HepG2 (cell line): Measurements from ENCODE around the gene CDKN2AIP. TPM values are rescaled to one million over a fixed set of nuclear protein-coding genes. Genes with fewer than 3 reads are reported as not detected.
A peak's percentile ranks its signal among the peaks of the same experiment; 100 is the strongest.

Source experiments
- DPF2 ChIP-seq: sonication (generic); formaldehyde crosslinking; IDR thresholded peaks from 2 replicates; pipeline ENCODE4 v1.4.0; 2020; ENCODE audit warnings: mild to moderate bottlenecking, low read depth, missing genetic modification reagents, borderline replicate concordance
- FOXA1 ChIP-seq, 2 experiments: fragments of 450-650 bp in 1 of 2; sonication (generic) in 1 of 2; formaldehyde crosslinking in 1 of 2; IDR thresholded peaks; 2 replicates each; pipeline versions ENCODE4 v1.4.0 to v1.6.1; 2016 to 2020; ENCODE audit warnings: missing genetic modification reagents in 1 of 2
- MEIS1 ChIP-seq: sonication (generic); formaldehyde crosslinking; IDR thresholded peaks from 2 replicates; pipeline ENCODE4 v1.9.0; 2021; ENCODE audit warnings: mild to moderate bottlenecking, missing genetic modification reagents, moderate library complexity, borderline replicate concordance
- NR3C1 ChIP-seq: sonication (generic); formaldehyde crosslinking; IDR thresholded peaks from 2 replicates; pipeline ENCODE4 v1.4.0; 2020; ENCODE audit warnings: missing genetic modification reagents
- PHF21A ChIP-seq: sonication (generic); formaldehyde crosslinking; IDR thresholded peaks from 2 replicates; pipeline ENCODE4 v1.5.0; 2020; ENCODE audit warnings: mild to moderate bottlenecking, missing genetic modification reagents
- RCOR2 ChIP-seq: IDR thresholded peaks from 2 replicates; pipeline ENCODE4 v1.6.1; 2016; ENCODE audit warnings: missing biosample characterization, missing genetic modification reagents
- RXRB ChIP-seq: IDR thresholded peaks from 2 replicates; pipeline ENCODE4 v1.6.1; 2016; ENCODE audit warnings: borderline replicate concordance, missing genetic modification reagents, missing compliant biosample characterization
- SALL1 ChIP-seq: sonication (generic); formaldehyde crosslinking; IDR thresholded peaks from 2 replicates; pipeline ENCODE4 v1.8.0; 2022; ENCODE audit warnings: mild to moderate bottlenecking, missing genetic modification reagents
- SMAD9 ChIP-seq: sonication (generic); formaldehyde crosslinking; IDR thresholded peaks from 2 replicates; pipeline ENCODE4 v1.5.1; 2020; ENCODE audit warnings: mild to moderate bottlenecking, missing genetic modification reagents
- SMC3 ChIP-seq: IDR thresholded peaks from 2 replicates; pipeline ENCODE4 v1.6.1; 2011; ENCODE audit warnings: low read length, improper control_type of control experiment
- SP2 ChIP-seq: sonication (generic); formaldehyde crosslinking; IDR thresholded peaks from 2 replicates; pipeline ENCODE4 v1.5.1; 2020; ENCODE audit warnings: mild to moderate bottlenecking, missing genetic modification reagents
- ZBTB20 ChIP-seq: sonication (generic); formaldehyde crosslinking; IDR thresholded peaks from 2 replicates; pipeline ENCODE4 v1.8.1; 2023; ENCODE audit warnings: missing genetic modification reagents, low read depth, mild to moderate bottlenecking, borderline replicate concordance
- ZNF256 ChIP-seq: sonication (generic); formaldehyde crosslinking; conservative IDR thresholded peaks from 2 replicates; pipeline ENCODE4 v1.4.0; 2020; ENCODE audit warnings: missing genetic modification reagents
- ZNF564 ChIP-seq: sonication (generic); formaldehyde crosslinking; IDR thresholded peaks from 2 replicates; pipeline ENCODE4 v1.8.1; 2023; ENCODE audit warnings: mild to moderate bottlenecking, missing genetic modification reagents
- ZNF589 ChIP-seq: sonication (generic); formaldehyde crosslinking; conservative IDR thresholded peaks from 2 replicates; pipeline ENCODE4 v1.8.0; 2022; ENCODE audit warnings: mild to moderate bottlenecking, moderate library complexity, missing genetic modification reagents
- ZNF672 ChIP-seq: sonication (generic); formaldehyde crosslinking; IDR thresholded peaks from 2 replicates; pipeline ENCODE4 v1.8.1; 2022; ENCODE audit warnings: missing genetic modification reagents
- ZNF746 ChIP-seq: sonication (generic); formaldehyde crosslinking; IDR thresholded peaks from 2 replicates; pipeline ENCODE4 v1.8.0; 2022; ENCODE audit warnings: mild to moderate bottlenecking, missing genetic modification reagents
- ZNF773 ChIP-seq: sonication (generic); formaldehyde crosslinking; IDR thresholded peaks from 2 replicates; pipeline ENCODE4 v1.4.0; 2020; ENCODE audit warnings: missing genetic modification reagents, borderline replicate concordance
- ZNF839 ChIP-seq: sonication (generic); formaldehyde crosslinking; IDR thresholded peaks from 2 replicates; pipeline ENCODE4 v1.4.0; 2020; ENCODE audit warnings: missing genetic modification reagents, mild to moderate bottlenecking, borderline replicate concordance
- polyA plus RNA-seq, 8 experiments: library from polyadenylated mRNA; depleted of rRNA in 3 of 8; stranded (reverse) in 7 of 8; unstranded in 1 of 8; fragments of >200 nt; fragmentation: Illumina TruSeq in 4 of 8; extraction: Trizol in 4 of 8; gene quantifications; 2 replicates each; pipeline versions ENCODE4 v1.2.1 to v1.2.3, GENCODE V29; 2011 to 2016; ENCODE audit warnings: low read depth in 4 of 8, missing spikeins in 1 of 8, mixed read lengths in 1 of 8; ENCODE audit not compliant: insufficient read depth in 1 of 8
- total RNA-seq, 5 experiments: library from RNA; depleted of rRNA; stranded (reverse); fragments of >200 nt; fragmentation: Illumina TruSeq; extraction: Trizol; gene quantifications; 2 replicates each; pipeline ENCODE4 v1.2.3, GENCODE V29; 2016; ENCODE audit warnings: low read depth in 1 of 5
- TF ChIP-seq, protein P1 (sequence below): sonication (generic); formaldehyde crosslinking; IDR thresholded peaks from 2 replicates; pipeline ENCODE4 v1.4.0; 2020; ENCODE audit warnings: missing genetic modification reagents
- TF ChIP-seq, protein P2 (sequence below): sonication (generic); formaldehyde crosslinking; IDR thresholded peaks from 2 replicates; pipeline ENCODE4 v1.8.1; 2023; ENCODE audit warnings: missing genetic modification reagents, mild to moderate bottlenecking, borderline replicate concordance
- TF ChIP-seq, protein P3 (sequence below): sonication (generic); formaldehyde crosslinking; IDR thresholded peaks from 2 replicates; pipeline ENCODE4 v1.9.0; 2021; ENCODE audit warnings: missing genetic modification reagents, mild to moderate bottlenecking, borderline replicate concordance
- TF ChIP-seq, protein P4 (sequence below): sonication (generic); formaldehyde crosslinking; IDR thresholded peaks from 2 replicates; pipeline ENCODE4 v1.8.1; 2023; ENCODE audit warnings: missing genetic modification reagents, inconsistent platforms, borderline replicate concordance
- TF ChIP-seq, protein P5 (sequence below): sonication (generic); formaldehyde crosslinking; IDR thresholded peaks from 2 replicates; pipeline ENCODE4 v1.5.0; 2020; ENCODE audit warnings: missing genetic modification reagents

The CDKN2AIP gene
- total and polyA plus RNA-seq, 2 of the 13 experiments (the other 11 are each of a cell fraction or from before 2014, with no cell fraction given): 17.0 to 18.7 TPM

DNA sequence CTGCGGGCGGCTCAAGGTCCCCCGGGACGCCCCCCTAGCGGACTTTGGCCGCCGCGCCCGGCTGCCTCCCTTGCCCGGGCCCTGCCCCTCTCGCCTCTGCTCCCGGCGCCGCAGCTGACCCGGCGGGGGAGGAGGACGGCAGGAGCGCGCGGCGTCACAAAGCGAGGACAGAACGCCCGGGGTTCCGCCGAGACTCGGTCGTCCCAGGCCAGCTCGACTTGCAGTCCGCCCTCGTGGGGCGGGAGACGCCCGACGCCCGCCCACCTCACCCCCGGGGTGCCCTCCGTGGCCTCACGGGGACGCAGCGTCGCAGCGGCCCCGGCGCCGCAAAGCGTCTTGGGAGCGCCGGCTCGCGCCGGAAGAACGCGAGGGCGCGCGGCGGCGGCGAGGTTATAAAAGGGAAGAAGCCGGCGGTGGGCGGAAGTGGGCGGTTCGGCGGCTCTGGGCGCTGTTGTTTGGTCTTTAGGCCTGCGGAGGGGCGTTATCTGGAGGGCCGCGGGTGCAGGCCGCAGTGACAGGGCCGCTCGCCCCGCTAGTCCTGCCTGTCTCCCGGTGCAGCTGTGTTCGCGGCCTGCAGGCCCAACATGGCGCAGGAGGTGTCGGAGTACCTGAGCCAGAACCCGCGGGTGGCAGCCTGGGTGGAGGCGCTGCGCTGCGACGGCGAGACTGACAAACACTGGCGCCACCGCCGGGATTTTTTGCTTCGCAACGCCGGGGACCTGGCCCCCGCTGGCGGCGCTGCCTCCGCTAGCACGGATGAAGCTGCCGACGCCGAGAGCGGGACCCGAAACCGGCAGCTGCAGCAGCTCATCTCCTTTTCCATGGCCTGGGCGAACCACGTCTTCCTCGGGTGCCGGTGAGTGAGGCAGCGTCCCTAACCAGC lies at the start of gene CDKN2AIP (continued):
- TF ChIP-seq ZNF564 (CRISPR knock-in tag) (peak; percentile 91; the same call in 1 of the 2 replicates), ZNF839 (CRISPR knock-in tag) (no peak), ZNF773 (CRISPR knock-in tag) (peak; percentile 62; the same call in 1 of the 2 replicates), SALL1 (peak; percentile 75), RXRB (CRISPR knock-in tag) (peak; percentile 10), DPF2 (CRISPR knock-in tag) (no peak), ZNF256 (CRISPR knock-in tag) (no peak; the same call in 1 of the 2 replicates), SP2 (CRISPR knock-in tag) (peak; percentile 68), ZBTB20 (CRISPR knock-in tag) (peak; percentile 80; the same call in 1 of the 2 replicates), RCOR2 (CRISPR knock-in tag) (no peak), SMAD9 (no peak), ZNF672 (CRISPR knock-in tag) (peak; percentile 50; the same call in 1 of the 2 replicates), FOXA1 (IDR thresholded peaks at IDR 0.05) (no peak), FOXA1 (CRISPR knock-in tag; IDR thresholded peaks at IDR 0.05) (no peak), ZNF589 (CRISPR knock-in tag) (0 out of 2 replicates have a peak, but pooled peaks have one; percentile 54), ZNF746 (CRISPR knock-in tag) (peak; percentile 84), NR3C1 (CRISPR knock-in tag) (0 out of 2 replicates have a peak, but pooled peaks have one; percentile 8), SMC3 (no peak), MEIS1 (CRISPR knock-in tag) (peak; percentile 41; the same call in 1 of the 2 replicates), PHF21A (CRISPR knock-in tag) (peak; percentile 90)
- TF ChIP-seq, protein P1, sequence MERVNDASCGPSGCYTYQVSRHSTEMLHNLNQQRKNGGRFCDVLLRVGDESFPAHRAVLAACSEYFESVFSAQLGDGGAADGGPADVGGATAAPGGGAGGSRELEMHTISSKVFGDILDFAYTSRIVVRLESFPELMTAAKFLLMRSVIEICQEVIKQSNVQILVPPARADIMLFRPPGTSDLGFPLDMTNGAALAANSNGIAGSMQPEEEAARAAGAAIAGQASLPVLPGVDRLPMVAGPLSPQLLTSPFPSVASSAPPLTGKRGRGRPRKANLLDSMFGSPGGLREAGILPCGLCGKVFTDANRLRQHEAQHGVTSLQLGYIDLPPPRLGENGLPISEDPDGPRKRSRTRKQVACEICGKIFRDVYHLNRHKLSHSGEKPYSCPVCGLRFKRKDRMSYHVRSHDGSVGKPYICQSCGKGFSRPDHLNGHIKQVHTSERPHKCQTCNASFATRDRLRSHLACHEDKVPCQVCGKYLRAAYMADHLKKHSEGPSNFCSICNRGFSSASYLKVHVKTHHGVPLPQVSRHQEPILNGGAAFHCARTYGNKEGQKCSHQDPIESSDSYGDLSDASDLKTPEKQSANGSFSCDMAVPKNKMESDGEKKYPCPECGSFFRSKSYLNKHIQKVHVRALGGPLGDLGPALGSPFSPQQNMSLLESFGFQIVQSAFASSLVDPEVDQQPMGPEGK (CRISPR knock-in tag): peak; percentile 85
- TF ChIP-seq, protein P2, sequence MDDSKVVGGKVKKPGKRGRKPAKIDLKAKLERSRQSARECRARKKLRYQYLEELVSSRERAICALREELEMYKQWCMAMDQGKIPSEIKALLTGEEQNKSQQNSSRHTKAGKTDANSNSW (CRISPR knock-in tag): no peak
- TF ChIP-seq, protein P3, sequence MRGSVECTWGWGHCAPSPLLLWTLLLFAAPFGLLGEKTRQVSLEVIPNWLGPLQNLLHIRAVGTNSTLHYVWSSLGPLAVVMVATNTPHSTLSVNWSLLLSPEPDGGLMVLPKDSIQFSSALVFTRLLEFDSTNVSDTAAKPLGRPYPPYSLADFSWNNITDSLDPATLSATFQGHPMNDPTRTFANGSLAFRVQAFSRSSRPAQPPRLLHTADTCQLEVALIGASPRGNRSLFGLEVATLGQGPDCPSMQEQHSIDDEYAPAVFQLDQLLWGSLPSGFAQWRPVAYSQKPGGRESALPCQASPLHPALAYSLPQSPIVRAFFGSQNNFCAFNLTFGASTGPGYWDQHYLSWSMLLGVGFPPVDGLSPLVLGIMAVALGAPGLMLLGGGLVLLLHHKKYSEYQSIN (CRISPR knock-in tag): no peak
- TF ChIP-seq, protein P4, sequence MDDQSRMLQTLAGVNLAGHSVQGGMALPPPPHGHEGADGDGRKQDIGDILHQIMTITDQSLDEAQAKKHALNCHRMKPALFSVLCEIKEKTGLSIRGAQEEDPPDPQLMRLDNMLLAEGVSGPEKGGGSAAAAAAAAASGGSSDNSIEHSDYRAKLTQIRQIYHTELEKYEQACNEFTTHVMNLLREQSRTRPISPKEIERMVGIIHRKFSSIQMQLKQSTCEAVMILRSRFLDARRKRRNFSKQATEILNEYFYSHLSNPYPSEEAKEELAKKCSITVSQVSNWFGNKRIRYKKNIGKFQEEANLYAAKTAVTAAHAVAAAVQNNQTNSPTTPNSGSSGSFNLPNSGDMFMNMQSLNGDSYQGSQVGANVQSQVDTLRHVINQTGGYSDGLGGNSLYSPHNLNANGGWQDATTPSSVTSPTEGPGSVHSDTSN (CRISPR knock-in tag): 0 out of 2 replicates have a peak, but pooled peaks have one; percentile 46
- TF ChIP-seq, protein P5, sequence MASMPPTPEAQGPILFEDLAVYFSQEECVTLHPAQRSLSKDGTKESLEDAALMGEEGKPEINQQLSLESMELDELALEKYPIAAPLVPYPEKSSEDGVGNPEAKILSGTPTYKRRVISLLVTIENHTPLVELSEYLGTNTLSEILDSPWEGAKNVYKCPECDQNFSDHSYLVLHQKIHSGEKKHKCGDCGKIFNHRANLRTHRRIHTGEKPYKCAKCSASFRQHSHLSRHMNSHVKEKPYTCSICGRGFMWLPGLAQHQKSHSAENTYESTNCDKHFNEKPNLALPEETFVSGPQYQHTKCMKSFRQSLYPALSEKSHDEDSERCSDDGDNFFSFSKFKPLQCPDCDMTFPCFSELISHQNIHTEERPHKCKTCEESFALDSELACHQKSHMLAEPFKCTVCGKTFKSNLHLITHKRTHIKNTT (CRISPR knock-in tag): no peak
